ENCODE data around the gene PIK3C2G.

DNA sequence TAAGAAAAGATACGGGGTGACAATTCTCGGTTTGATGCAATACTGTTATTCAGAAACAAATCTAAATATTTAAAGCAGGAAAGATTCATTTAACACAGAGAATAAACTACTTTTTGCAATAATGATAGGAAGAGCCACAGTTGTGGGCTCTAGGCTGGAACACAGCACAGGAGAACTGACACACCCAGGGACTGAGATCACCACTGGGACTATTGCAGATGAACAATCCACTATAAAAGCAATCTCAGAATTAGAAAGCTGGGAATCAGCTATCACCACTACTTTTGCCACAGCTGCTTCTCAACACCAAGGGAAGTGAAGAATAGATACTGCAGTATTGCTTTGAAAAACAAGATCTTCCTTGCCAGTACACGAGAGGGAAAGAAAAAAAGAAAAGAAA, 4.1 kb upstream of the PIK3C2G start:
- TF ChIP-seq, protein P1, sequence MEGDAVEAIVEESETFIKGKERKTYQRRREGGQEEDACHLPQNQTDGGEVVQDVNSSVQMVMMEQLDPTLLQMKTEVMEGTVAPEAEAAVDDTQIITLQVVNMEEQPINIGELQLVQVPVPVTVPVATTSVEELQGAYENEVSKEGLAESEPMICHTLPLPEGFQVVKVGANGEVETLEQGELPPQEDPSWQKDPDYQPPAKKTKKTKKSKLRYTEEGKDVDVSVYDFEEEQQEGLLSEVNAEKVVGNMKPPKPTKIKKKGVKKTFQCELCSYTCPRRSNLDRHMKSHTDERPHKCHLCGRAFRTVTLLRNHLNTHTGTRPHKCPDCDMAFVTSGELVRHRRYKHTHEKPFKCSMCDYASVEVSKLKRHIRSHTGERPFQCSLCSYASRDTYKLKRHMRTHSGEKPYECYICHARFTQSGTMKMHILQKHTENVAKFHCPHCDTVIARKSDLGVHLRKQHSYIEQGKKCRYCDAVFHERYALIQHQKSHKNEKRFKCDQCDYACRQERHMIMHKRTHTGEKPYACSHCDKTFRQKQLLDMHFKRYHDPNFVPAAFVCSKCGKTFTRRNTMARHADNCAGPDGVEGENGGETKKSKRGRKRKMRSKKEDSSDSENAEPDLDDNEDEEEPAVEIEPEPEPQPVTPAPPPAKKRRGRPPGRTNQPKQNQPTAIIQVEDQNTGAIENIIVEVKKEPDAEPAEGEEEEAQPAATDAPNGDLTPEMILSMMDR (IDR thresholded peaks at IDR 0.05; ENCODE audit: borderline replicate concordance, extremely low read depth, low read length, poor library complexity, severe bottlenecking) = no peak
- TF ChIP-seq EZH2 (IDR thresholded peaks at IDR 0.05; ENCODE audit: borderline replicate concordance, low read depth, low read length, severe bottlenecking) = no peak

Measured in DND-41 (cell line).